Measurements from ENCODE around the gene CSF3.

- TF ChIP-seq ATF3 (IDR thresholded peaks at IDR 0.05): no peak
- TF ChIP-seq, protein P1, sequence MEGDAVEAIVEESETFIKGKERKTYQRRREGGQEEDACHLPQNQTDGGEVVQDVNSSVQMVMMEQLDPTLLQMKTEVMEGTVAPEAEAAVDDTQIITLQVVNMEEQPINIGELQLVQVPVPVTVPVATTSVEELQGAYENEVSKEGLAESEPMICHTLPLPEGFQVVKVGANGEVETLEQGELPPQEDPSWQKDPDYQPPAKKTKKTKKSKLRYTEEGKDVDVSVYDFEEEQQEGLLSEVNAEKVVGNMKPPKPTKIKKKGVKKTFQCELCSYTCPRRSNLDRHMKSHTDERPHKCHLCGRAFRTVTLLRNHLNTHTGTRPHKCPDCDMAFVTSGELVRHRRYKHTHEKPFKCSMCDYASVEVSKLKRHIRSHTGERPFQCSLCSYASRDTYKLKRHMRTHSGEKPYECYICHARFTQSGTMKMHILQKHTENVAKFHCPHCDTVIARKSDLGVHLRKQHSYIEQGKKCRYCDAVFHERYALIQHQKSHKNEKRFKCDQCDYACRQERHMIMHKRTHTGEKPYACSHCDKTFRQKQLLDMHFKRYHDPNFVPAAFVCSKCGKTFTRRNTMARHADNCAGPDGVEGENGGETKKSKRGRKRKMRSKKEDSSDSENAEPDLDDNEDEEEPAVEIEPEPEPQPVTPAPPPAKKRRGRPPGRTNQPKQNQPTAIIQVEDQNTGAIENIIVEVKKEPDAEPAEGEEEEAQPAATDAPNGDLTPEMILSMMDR (IDR thresholded peaks at IDR 0.05; ENCODE audit: low read depth, low read length, missing input control): peak; percentile 5
- no peak for TF ChIP-seq RXRA (IDR thresholded peaks at IDR 0.05)
- no peak for TF ChIP-seq JUND (IDR thresholded peaks at IDR 0.05)
- TF ChIP-seq HNF4G (IDR thresholded peaks at IDR 0.05): no peak
- no peak for TF ChIP-seq MAX (IDR thresholded peaks at IDR 0.05)
- TF ChIP-seq TAF1 (conservative IDR thresholded peaks at IDR 0.05): no peak
- no peak for TF ChIP-seq REST (IDR thresholded peaks at IDR 0.05)
- TF ChIP-seq YY1 (IDR thresholded peaks at IDR 0.05): no peak
- TF ChIP-seq EGR1 (IDR thresholded peaks at IDR 0.05; ENCODE audit: low read depth in 2 of 2): no peak
Measured at GRCh38 chr17:40035162-40035559, 19.9 kb downstream of the CSF3 start.

Measured in liver (tissue), 3 donors.